ENCODE measurements around the gene DRGX.

DRGX gene

DNA sequence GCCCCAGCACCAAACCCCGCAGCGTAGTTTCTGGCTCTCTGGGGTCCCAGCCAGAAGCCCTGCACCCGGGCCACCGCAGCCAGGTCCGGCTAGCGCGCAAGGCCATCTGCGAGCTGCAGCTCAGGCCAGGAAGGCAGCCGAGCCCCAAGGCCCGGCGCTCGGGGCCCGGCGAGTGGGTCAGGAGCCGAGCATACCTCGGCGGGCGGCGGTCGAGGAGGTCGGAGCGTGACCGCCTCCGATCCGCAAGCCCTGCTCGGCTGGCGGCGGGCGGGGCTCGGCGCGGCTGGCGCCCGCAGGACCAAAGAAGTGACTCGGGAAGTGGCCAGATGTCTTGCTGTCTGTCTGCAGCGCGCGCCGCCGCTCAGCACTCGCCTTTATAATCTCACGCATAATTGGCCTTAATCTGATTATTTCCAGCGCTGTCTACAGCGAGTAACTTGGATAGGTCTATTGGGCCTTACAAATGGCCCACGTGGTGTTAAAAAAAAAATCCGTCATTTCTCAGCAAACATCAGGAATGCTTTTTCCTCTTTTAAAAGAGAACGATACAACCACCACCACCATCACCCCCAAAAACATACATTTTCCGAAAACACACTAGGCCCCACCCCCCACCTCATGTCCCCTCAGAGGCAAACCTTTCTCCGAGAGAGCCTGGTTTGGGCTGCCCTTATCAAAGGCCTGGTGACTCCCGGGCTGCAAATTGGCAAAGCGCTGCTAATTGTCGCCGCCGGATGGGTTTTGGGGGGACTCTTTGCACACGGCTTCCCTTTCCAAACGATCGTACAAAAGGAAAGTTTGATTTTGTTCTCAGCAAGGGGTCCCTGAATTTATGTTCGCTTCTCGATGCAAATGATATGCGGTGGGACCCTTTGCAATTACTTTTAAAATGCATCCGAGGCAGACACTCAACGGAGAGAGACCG, at the start of gene DRGX:
TSS of gene DRGX (minus strand) at position 349 of the 925 bp plus-strand sequence. CDS start 649 bp downstream, outside the sequence.
- no peak for DNase-seq

DNA sequence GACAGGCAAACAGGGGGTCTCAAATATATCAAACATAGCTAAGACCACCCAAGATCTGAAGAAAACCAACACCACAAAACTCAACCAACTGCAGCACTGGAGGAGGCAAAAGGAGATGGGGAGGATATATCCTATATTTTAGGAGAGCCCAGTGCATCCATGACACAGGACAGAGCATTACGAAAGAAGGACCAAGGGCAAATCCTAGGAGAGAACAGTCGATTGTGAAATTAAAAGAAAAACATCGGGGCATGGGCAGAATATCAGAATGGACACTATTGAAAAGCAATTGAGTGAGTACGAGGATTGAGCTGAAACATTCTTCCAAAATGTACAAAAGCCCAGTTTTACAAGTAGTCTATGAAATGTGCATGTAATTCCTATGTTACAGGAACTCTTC, 48.5 kb upstream of the DRGX start:
- no peak for DNase-seq

DNA sequence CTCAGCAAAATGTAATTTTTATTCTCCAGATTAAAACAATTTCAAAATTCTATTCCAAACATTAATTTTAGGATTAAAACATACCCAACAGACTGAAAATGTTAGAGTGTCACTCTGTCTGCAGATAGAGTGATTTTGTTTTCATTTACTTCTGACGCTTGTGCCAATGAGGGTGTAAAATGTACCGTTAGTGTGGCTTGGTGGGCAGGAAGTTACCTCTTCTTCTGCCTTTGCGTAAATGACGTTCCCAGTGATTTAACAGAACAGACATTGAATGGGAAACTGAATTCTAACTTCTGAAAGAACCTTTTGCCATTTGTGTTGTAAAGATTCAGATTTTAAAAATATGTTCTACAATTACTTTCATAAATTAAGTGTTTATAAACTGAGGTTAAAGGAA, 47.0 kb upstream of the DRGX start:
- no peak for DNase-seq

DNA sequence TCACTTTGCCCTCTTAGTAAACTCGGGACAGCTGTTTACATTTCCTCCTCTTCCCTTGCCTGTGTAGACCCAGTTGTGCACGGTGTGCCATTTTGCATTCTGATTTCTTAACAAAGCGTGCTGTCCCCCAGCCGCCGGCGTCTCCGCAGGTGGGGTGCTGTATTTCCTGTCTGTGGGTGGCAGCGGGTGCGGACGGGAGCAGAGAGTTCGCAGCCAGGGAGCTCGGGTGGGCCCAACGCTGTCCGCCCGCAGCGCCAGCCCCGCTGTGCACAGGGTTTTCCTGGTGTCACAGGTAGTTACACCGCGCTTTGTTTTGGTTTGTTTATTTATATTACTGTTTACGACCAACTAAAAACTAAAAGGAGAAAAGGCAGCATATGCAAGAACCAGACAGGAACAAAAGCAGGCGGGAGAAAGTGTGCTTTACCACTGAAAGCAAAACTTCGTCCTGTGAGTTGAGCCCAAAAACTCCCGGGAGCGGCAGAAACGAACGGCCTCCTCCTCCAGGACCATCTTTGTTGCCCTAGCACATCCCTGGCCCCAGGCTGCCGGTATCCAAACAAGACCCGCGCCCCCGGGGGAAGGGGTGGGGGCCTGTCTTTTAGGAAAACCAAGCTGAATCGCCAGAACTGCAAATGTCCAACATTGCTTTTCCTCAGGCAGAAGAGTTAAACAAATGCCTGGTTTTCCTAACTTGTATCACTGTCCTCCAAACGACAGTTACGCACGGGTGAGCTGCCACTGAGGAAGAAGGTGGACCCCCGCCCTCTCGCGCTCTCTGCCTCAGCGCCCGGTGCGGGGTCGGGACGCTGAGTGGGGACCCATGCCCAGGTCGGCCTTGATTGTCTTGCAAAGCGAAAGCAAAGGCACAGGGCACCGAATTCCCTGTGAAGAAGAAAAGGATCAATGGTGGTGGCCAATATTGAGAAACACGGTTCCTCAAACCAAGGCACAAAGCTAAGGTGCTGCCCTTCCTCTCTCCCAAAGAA, 45.9 kb upstream of the DRGX start:
- no peak for DNase-seq

DNA sequence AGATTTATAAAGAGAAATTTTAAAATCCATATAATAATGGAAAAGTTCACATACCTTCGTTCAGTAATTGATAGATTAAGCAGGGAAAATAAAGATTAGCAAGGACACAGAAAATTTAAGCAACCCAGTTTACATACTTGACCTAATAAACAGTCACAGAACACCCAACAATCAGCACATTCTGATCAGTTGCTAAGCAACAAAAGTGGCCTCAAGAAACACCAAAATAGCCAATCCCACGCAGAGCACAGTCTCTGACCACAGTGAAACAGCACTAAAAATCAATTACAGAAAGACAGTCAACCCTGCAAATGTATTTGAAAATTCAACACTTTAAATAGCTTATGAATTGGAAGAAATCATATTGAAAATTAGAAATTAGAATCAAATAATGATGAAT, 39.3 kb upstream of the DRGX start:
- DNase-seq: no peak

DNA sequence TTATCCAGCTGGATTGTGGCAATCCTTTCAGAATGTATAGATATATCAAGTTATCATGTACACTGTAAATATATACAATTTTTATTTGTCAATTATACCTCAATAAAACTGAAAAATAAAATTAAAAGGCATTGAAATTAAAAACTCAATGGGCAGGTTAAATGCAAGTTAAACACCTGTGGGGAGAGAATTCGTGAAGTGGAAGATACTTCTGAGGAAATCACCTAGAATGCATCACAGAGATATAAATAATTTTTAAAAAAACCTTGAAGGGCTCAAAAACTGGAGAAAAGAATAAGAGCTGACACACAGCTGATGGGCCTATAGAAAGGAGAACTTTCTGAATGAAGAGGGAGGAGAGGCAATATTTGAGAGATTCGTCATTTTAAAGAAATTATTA, 37.2 kb upstream of the DRGX start:
- no peak for DNase-seq

DNA sequence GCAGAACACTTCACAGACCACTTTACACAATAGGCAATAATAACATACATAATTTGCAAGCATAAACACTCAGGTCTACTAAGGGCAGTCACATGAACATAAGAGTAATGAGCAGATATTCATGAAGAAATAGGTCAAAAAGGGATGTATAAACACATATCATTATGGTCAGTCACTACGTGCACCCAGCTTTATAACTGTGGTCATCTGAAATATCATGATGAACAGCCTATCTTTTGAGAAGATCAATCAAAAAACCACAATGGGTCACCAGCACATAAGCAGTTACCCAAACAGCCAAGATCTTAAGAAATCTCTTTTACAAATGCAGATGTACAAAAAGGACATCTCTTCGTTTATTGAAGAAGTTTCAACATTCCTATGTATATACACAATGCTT, 35.5 kb upstream of the DRGX start:
- DNase-seq: no peak

DNA sequence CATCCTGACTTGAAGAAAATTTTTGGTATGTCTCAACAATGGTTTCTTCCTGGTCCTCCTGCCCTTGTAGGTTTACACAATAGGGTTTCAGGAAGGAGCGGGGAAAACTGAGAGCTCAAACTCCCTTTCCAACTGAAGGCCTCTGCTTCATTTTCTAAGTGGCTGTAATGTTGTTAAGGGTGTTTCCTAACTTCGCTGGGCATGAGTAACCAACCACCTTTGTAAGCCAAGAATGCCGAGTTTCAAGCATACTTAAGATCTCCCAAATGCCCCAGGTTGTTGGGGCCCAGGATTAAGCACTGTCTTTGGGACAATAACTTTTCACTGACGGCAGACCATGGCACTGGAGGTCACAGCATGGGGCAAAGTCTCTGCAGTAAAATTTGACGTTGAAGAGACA, 33.6 kb upstream of the DRGX start:
- DNase-seq: no peak

DNA sequence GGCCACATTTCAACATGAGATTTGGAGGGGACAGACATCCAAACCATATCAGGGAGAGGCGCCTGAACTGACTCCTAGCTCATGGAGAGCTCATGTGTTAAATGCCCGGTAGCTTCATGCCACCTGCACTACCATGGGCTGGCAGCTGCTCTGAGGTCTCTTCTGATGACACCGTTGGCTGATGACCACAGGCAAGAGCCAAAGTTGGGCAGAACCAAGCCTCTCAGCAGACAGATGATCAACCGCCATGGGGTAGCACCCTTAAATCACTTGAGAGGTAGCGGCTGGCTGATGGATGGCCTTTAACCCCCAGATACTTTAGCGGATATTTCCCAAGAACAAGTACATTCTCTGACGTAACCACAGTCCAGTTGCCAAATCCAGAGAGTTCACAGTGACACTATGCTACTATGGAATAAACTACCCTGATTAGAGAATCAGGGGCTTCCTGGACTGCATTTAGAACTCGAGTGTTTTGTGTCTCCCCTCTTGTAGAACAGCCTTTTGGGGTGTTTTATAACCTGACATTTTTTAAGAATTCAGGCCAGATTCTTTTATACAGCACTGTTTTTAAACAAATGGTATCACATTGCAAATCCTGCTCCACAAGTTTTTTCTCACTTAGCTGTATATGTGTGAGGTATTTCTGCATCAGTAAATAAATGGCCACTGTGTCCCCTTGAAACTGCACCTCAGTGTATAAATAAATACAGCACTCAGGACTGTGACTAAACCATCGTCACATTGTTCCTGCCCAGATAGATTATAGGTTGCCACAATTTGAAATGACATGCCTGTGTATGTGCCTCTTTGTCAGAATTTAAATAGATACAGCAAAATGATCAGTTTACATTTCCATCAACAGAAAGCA, 30.8 kb upstream of the DRGX start:
- no peak for DNase-seq

DNA sequence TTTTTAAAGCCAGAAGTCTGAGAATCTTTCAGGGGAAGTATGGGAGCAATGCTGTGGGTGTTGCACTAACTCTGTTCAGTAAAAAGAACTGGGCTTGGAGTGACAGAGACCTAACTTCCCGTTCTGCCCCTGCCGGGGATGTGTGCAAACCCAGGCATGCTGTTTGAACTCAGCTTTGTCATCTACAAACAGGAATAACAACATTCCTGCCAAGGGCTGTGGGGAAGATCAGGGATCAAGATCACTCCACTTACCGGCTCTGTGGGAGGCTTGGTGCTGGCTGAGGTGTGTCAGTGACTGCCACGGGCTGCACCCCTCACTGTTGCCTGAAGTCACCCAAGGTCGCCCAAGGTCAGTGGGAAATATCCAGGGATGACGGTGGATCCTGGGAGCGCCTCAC, 23.1 kb upstream of the DRGX start:
- no peak for DNase-seq

DNA sequence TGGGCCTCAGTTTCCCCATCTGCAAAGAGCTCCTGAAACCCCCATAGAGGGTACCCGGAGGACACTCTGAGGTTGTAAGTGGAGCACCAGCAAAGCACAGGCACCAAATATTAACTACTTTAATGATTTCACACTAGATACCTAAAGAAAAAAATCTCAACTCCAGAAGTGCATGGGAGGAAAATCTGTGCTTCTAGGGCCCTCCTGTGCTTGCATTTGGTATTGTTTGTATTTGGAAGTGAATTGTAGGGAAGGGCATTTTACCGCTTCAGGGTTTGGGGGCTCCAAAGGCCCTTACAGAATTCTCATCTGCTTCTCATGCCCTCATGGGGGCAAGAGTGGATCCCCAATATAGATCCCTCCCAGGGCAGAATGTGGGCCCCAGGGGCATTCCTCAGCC, 22.4 kb upstream of the DRGX start:
- DNase-seq: no peak

DNA sequence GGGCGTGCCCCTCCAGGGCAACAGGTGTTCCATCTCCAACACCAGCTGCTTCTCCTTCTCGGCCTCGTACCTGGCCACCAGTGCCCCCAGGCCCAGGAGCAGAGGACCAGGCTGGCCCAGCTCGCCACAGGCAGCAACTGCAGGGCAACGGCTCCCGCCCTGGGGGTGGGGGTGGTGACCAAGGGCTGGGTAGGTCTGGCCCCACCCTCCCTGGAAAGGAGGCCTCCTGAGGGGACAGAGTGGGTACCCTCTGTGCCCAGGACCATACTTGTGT, 22.1 kb upstream of the DRGX start:
- DNase-seq: no peak

DNA sequence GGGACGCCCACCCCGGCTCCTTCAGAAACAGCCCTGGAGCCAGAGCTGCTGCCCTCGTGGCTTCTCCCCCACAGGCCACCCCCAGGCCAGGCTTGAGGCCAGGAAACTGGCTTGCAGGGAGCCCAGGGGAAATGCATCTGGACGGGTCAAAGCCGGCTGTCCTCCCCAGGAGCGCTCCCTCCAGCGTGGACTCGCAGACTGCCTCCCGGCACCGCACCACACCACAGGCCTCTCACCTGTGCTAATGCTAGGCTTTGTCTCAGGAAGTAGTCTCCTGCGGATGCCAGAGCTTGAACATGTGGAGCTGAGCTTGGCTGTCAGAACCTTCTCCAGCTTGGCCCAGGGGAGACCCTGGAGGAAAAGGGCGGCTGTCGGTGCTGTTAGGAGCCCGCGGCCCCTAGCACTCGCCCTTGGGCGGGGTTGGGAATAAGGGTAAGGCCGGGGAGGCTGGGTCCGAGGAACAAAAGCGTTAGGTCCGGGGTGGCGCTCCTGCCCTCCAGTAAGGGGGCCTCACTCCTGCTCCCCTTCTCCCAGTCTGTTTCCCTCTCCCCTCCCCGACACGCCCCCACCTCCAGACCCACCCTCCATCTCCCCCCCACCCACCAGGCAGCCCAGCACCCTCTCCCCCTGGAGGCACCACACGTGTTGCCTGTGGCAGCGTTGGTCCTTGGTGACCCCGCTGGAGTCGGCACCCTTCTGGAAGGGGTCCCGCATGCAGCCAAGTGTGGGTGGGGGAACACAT, 21.6 kb upstream of the DRGX start:
- DNase-seq: no peak

DNA sequence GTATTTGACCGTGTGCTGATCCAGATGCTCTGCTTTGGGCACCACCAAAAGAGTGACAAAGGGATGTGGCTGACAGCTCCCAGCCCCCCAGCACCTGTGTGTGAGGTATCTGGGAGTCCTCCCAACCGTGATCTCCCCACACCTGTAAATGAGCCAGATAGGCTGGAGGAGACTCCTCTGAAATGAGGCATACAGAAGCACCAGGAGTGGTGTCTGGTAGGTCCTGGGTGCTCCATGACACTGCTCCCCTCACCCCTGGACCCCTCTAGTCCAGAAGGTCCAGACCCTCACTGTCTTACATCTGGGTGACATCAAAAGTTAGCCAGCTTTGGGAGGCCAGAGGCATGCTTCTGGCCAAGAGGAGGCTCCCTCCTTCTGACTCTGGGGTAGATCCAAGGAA, 20.0 kb upstream of the DRGX start:
- no peak for DNase-seq

DNA sequence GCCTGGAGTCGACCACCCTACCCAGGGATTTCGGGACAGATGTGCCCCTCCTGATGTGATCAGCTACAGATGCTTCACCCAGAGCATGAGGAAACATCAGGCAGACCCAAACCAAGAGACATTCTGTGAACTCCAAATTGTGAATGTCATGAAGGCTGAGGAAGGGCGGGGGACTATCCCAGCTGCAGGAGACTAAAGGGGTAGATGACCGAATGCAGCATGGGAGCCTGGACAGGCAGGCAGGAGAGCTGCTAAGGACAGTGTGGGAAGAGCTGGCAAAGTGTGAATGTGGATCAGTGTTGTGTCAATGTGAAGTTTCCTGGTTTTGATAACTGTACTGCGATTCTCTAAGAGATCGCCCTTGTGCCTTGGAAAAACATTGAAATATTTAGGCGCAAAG, 19.2 kb upstream of the DRGX start:
- no peak for DNase-seq

DNA sequence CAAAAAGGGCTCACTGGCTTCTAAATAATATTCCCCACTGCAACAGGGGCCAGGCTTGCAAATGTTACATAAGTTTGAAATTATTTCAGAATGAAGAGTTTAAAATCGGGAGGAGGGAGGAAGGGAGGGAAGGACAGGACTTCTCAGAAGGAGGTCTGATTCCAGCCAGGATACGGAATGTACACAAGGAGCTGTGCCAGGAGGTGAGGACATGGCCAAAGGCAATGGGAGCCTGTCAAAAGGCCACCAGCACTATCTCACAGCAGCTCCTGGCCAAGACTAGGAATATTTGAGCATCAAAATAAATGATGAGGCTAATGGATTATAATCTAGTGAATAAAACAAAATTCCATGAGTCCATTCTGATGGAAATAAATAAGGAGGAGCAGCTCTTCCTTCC, 18.6 kb upstream of the DRGX start:
- no peak for DNase-seq

DNA sequence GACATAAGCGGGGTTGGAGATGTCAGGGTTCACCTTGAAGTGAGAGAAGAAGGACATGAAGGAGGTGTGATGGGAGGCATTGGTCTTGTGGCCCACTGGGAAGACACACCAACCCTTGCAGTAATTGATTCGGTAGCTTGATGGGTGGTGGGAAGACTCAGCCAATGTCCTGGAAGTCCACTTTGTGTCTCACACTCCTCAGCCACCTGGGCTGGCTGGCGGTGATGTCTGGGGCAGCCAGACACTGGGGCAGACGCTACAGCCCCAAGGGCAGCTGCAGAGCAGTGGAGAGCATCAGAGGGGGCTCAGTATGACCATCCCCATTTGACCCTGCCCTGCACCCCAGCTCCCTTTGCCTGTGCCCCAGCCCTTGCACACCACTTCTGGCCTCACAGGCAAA, 16.7 kb upstream of the DRGX start:
- DNase-seq: no peak

DNA sequence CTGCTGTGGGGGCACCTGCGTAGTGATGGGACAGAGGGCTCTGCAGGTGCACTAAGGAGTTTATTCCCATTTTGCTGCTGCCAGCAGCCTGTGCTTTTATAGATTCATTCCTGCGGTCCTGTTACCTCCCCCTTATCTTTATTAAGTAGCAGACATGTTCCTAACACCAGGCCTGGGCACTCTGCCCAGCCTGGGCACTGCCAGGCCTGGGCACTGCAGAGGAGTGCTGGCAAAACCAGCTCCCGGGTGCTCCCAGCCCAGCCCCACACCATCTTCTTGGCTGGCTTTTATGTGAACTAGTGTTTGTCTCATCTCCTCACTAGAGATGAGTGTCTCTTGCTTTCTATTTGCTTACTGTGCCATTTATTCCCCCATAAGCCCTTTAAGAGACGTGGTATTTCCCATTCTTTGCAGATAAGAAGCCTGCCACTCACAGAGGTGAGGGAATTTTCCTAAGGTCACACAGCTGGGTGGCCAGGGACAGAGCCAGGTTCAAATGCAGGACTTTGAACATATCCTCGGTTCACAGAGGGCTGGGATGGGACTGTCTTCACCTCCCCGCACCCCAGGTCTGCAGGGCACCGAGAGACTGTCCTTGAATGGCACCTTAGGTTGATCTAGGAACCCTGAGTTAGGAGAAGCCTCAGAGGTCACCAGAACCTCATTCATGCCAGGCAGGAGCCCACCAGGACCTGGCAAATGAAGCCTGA, 14.6 kb upstream of the DRGX start:
- DNase-seq: no peak

DNA sequence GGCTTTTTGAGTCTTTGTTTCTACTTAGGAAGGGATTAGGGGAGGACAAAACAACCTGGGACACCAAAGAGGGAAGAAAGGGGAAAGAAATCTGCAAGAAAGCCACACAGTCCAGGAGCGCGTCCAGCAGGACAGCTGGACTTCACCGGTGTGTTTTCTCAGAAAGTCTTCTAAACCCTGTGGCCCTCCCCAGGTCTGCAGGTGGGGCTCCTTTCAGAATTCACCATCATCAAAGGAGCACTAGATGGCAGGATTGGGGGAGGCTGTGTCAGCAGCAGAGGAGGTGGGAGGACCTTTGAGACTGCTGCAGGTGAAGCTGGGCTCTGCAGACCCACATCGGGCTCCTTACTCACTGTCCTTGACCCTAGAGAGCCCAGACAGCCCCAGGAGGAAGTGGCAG, 13.9 kb upstream of the DRGX start:
- DNase-seq: no peak

DNA sequence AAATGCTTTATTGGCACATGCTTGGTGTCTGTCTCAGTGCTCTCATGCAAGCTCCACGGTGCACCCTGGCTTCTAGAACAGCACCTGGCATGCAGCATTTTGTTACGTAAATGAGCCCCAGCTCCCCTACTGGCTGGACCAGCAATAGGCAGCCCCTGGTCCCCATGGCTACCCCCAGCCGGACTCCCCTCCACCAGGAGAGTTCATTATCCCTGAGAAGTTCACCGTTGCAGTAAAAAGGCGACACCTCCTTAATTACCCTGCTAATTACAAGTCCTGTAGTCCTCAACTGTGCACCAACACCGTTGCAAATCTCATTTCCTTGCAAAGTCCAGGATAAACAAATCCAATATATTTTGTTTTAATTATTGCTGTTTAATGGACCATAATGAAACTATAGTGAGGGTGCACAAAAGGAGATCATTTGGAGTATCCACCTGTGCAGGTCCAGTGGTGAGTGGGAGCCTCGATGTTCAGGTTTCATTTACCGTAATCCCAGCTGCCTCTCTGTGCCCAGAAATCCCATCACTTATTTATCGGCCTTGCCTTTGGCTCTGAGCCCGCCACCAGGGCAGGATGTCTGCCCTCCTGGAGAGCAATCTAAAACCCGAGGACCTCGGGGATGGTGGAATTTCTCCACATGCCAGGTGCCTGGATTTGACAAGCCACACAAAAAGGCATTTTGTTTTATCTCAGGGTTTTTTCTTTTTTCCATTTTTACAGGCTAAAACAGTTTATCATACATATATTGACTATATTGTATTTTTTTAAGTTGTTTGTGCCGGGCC, 12.8 kb upstream of the DRGX start:
- DNase-seq: peak; percentile 30
